ENCODE data around the gene STPG1.

Gene STPG1

GRCh38 chr1:24319312-24319863, 94.2 kb downstream of the STPG1 start, which contains the start of gene GRHL3:
TSS of gene GRHL3 (plus strand) at chr1:24319357. CDS start at chr1:24319552, 195 bp downstream.
- no peak within 1 kb of the TSS for H3K4me3 ChIP-seq (ENCODE audit: low read length)
- H3K9me3 ChIP-seq (replicated peaks; ENCODE audit: low read length), result no peaks in the 10 kb centered on the region
- H3K9ac ChIP-seq (ENCODE audit: low read depth, low read length), result no peak within 1 kb of the TSS
- peaks cover 61% of the 10 kb centered on the region for H3K27me3 ChIP-seq (ENCODE audit: control insufficient read depth, insufficient read depth, low read length)
- H3K36me3 ChIP-seq (ENCODE audit: insufficient read depth, low read length), result no peaks in the 10 kb centered on the region
- H3K4me2 ChIP-seq (ENCODE audit: low read length), result no peak within 1 kb of the TSS
- H3K4me1 ChIP-seq (ENCODE audit: control insufficient read depth, insufficient read depth, low read length), result peaks cover 17% of the 10 kb centered on the region

- Histone ChIP-seq H3K4me3 (ENCODE audit: low read length) (no peak overlapping the region), H3K9ac (ENCODE audit: low read depth, low read length) (no peak overlapping the region), H3K9me3 (replicated peaks; ENCODE audit: low read length) (no peaks in the 10 kb centered on the region), H3K36me3 (ENCODE audit: insufficient read depth, low read length) (no peaks in the 10 kb centered on the region), H3K27me3 (ENCODE audit: control insufficient read depth, insufficient read depth, low read length) (peaks cover 57% of the 10 kb centered on the region), H3K4me1 (ENCODE audit: control insufficient read depth, insufficient read depth, low read length) (peaks cover 17% of the 10 kb centered on the region), H3K4me2 (ENCODE audit: low read length) (no peak overlapping the region)
Measured at GRCh38 chr1:24318615-24319311, 94.8 kb downstream of the STPG1 start.

- Histone ChIP-seq H3K4me2 (ENCODE audit: low read length) (no peak overlapping the region), H3K4me1 (ENCODE audit: control insufficient read depth, insufficient read depth, low read length) (peaks cover 17% of the 10 kb centered on the region), H3K4me3 (ENCODE audit: low read length) (no peak overlapping the region), H3K9ac (ENCODE audit: low read depth, low read length) (no peak overlapping the region), H3K27me3 (ENCODE audit: control insufficient read depth, insufficient read depth, low read length) (peaks cover 50% of the 10 kb centered on the region), H3K9me3 (replicated peaks; ENCODE audit: low read length) (no peaks in the 10 kb centered on the region), H3K36me3 (ENCODE audit: insufficient read depth, low read length) (no peaks in the 10 kb centered on the region)
Measured at GRCh38 chr1:24317956-24318614, 95.5 kb downstream of the STPG1 start.

- Histone ChIP-seq H3K27me3 (ENCODE audit: control insufficient read depth, insufficient read depth, low read length) (peaks cover 43% of the 10 kb centered on the region), H3K9me3 (replicated peaks; ENCODE audit: low read length) (no peaks in the 10 kb centered on the region), H3K4me3 (ENCODE audit: low read length) (no peak overlapping the region), H3K9ac (ENCODE audit: low read depth, low read length) (no peak overlapping the region), H3K4me2 (ENCODE audit: low read length) (no peak overlapping the region), H3K36me3 (ENCODE audit: insufficient read depth, low read length) (no peaks in the 10 kb centered on the region), H3K4me1 (ENCODE audit: control insufficient read depth, insufficient read depth, low read length) (peaks cover 10% of the 10 kb centered on the region)
Measured at GRCh38 chr1:24317081-24317480, 96.5 kb downstream of the STPG1 start.

GRCh38 chr1:24316645-24317044, 96.9 kb downstream of the STPG1 start:
- peaks cover 6% of the 10 kb centered on the region for H3K4me1 ChIP-seq (ENCODE audit: control insufficient read depth, insufficient read depth, low read length)
- H3K9ac ChIP-seq (ENCODE audit: low read depth, low read length), result no peak overlapping the region
- H3K36me3 ChIP-seq (ENCODE audit: insufficient read depth, low read length), result no peaks in the 10 kb centered on the region
- H3K4me2 ChIP-seq (ENCODE audit: low read length), result no peak overlapping the region
- no peak overlapping the region for H3K4me3 ChIP-seq (ENCODE audit: low read length)
- H3K27me3 ChIP-seq (ENCODE audit: control insufficient read depth, insufficient read depth, low read length), result peaks cover 41% of the 10 kb centered on the region
- no peaks in the 10 kb centered on the region for H3K9me3 ChIP-seq (replicated peaks; ENCODE audit: low read length)

- no peak overlapping the region for H3K4me2 ChIP-seq (ENCODE audit: low read length)
- peaks cover 30% of the 10 kb centered on the region for H3K27me3 ChIP-seq (ENCODE audit: control insufficient read depth, insufficient read depth, low read length)
- no peak overlapping the region for H3K4me3 ChIP-seq (ENCODE audit: low read length)
- no peaks in the 10 kb centered on the region for H3K4me1 ChIP-seq (ENCODE audit: control insufficient read depth, insufficient read depth, low read length)
- H3K36me3 ChIP-seq (ENCODE audit: insufficient read depth, low read length), result no peaks in the 10 kb centered on the region
- no peak overlapping the region for H3K9ac ChIP-seq (ENCODE audit: low read depth, low read length)
- no peaks in the 10 kb centered on the region for H3K9me3 ChIP-seq (replicated peaks; ENCODE audit: low read length)
Measured at GRCh38 chr1:24315391-24315790, 98.2 kb downstream of the STPG1 start.

GRCh38 chr1:24311741-24312140, 101.8 kb downstream of the STPG1 start:
- no peaks in the 10 kb centered on the region for H3K36me3 ChIP-seq (ENCODE audit: insufficient read depth, low read length)
- peaks cover 5% of the 10 kb centered on the region for H3K27me3 ChIP-seq (ENCODE audit: control insufficient read depth, insufficient read depth, low read length)
- no peaks in the 10 kb centered on the region for H3K9me3 ChIP-seq (replicated peaks; ENCODE audit: low read length)
- H3K4me3 ChIP-seq (ENCODE audit: low read length), result no peak overlapping the region
- no peak overlapping the region for H3K9ac ChIP-seq (ENCODE audit: low read depth, low read length)
- no peaks in the 10 kb centered on the region for H3K4me1 ChIP-seq (ENCODE audit: control insufficient read depth, insufficient read depth, low read length)
- no peak overlapping the region for H3K4me2 ChIP-seq (ENCODE audit: low read length)

GRCh38 chr1:24311234-24311633, 102.3 kb downstream of the STPG1 start:
- Histone ChIP-seq H3K9me3 (replicated peaks; ENCODE audit: low read length) (no peaks in the 10 kb centered on the region), H3K36me3 (ENCODE audit: insufficient read depth, low read length) (no peaks in the 10 kb centered on the region), H3K4me3 (ENCODE audit: low read length) (no peak overlapping the region), H3K9ac (ENCODE audit: low read depth, low read length) (no peak overlapping the region), H3K4me1 (ENCODE audit: control insufficient read depth, insufficient read depth, low read length) (no peaks in the 10 kb centered on the region), H3K27me3 (ENCODE audit: control insufficient read depth, insufficient read depth, low read length) (peaks cover 6% of the 10 kb centered on the region), H3K4me2 (ENCODE audit: low read length) (no peak overlapping the region)

GRCh38 chr1:24309762-24310485, 103.7 kb downstream of the STPG1 start:
- Histone ChIP-seq H3K4me1 (ENCODE audit: control insufficient read depth, insufficient read depth, low read length) (no peaks in the 10 kb centered on the region), H3K9ac (ENCODE audit: low read depth, low read length) (no peak overlapping the region), H3K4me2 (ENCODE audit: low read length) (no peak overlapping the region), H3K36me3 (ENCODE audit: insufficient read depth, low read length) (no peaks in the 10 kb centered on the region), H3K4me3 (ENCODE audit: low read length) (no peak overlapping the region), H3K27me3 (ENCODE audit: control insufficient read depth, insufficient read depth, low read length) (peaks cover 9% of the 10 kb centered on the region), H3K9me3 (replicated peaks; ENCODE audit: low read length) (no peaks in the 10 kb centered on the region)

GRCh38 chr1:24308365-24309015, 105.1 kb downstream of the STPG1 start:
- H3K36me3 ChIP-seq (ENCODE audit: insufficient read depth, low read length), result no peaks in the 10 kb centered on the region
- no peak overlapping the region for H3K9ac ChIP-seq (ENCODE audit: low read depth, low read length)
- H3K27me3 ChIP-seq (ENCODE audit: control insufficient read depth, insufficient read depth, low read length), result peaks cover 18% of the 10 kb centered on the region
- H3K4me2 ChIP-seq (ENCODE audit: low read length), result no peak overlapping the region
- H3K9me3 ChIP-seq (replicated peaks; ENCODE audit: low read length), result no peaks in the 10 kb centered on the region
- no peak overlapping the region for H3K4me3 ChIP-seq (ENCODE audit: low read length)
- no peaks in the 10 kb centered on the region for H3K4me1 ChIP-seq (ENCODE audit: control insufficient read depth, insufficient read depth, low read length)
